OCI-LY7 (cell line): Measurements from ENCODE around the gene MMRN1.

Experiments
- CTCF ChIP-seq: fragments of 200-600 bp; sonication (generic); conservative IDR thresholded peaks from 2 replicates; pipeline ENCODE4 v1.5.1; 2014; ENCODE audit warnings: mild to moderate bottlenecking, antibody characterized with exemption, low read length, moderate library complexity, mixed read lengths
- EZH2phosphoT487 ChIP-seq: fragments of 200-600 bp; sonication (generic); IDR thresholded peaks from 2 replicates; pipeline ENCODE4 v1.6.1; 2018; ENCODE audit warnings: low read depth, borderline replicate concordance, mild to moderate bottlenecking, mixed run types, antibody characterized with exemption, low read length, moderate library complexity, mixed read lengths

GRCh38 chr4:89952458-89952857 lies 57.8 kb downstream of the MMRN1 start:
- TF ChIP-seq CTCF = no peak
- TF ChIP-seq EZH2phosphoT487 = no peak
